Peyer's patch (tissue), 4 donors: ENCODE measurements around the gene NCKAP5.

Experiments used
- POLR2A ChIP-seq, 2 donors: fragments of 450-650 bp; IDR thresholded peaks; one replicate each; pipeline ENCODE4 v1.5.1; 2017; ENCODE audit warnings: antibody characterized with exemption in 2 of 2, mild to moderate bottlenecking in 2 of 2, moderate library complexity in 2 of 2
- TF ChIP-seq, protein P1 (sequence below), 6 experiments: fragments of 450-650 bp in 4 of 6; fragments of 200-600 bp in 2 of 6; sonication (generic) in 1 of 6; IDR thresholded peaks; one replicate each; pipeline ENCODE4 v1.5.1; 2017 to 2019; ENCODE audit warnings: antibody characterized with exemption in 6 of 6, mild to moderate bottlenecking in 3 of 6, moderate library complexity in 1 of 6

DNA sequence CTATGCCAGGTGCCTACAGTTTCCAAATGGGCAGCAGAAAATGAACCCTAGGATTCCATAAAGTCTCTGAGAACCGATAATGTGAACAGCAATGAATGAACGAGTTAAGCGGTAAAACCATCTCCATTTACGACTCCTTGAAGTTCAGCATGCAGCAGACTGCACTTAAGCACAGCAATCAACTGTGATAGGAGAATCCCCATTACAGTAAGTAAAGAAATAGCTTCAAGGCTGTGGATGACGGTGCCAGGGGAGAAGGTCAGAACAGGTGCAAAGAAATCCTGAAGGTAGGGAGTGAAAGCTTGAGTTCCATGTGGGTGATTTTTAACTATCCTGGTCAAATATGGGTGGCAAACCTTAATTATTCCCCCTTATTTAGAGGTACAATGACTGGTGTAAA lies 444.4 kb downstream of the NCKAP5 start:
- TF ChIP-seq, protein P1, sequence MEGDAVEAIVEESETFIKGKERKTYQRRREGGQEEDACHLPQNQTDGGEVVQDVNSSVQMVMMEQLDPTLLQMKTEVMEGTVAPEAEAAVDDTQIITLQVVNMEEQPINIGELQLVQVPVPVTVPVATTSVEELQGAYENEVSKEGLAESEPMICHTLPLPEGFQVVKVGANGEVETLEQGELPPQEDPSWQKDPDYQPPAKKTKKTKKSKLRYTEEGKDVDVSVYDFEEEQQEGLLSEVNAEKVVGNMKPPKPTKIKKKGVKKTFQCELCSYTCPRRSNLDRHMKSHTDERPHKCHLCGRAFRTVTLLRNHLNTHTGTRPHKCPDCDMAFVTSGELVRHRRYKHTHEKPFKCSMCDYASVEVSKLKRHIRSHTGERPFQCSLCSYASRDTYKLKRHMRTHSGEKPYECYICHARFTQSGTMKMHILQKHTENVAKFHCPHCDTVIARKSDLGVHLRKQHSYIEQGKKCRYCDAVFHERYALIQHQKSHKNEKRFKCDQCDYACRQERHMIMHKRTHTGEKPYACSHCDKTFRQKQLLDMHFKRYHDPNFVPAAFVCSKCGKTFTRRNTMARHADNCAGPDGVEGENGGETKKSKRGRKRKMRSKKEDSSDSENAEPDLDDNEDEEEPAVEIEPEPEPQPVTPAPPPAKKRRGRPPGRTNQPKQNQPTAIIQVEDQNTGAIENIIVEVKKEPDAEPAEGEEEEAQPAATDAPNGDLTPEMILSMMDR (IDR thresholded peaks at IDR 0.05), result no peak
- no peak for TF ChIP-seq POLR2A (IDR thresholded peaks at IDR 0.05)
